HG02870 (cell line): ENCODE data around the gene CCDC28B.

ENCODE experiments used
- ATAC-seq: cut with Tn5 transposase; IDR thresholded peaks from one replicate; pipeline ENCODE4 v1.9.1; 2021; ENCODE audit warnings: mild to moderate bottlenecking, moderate library complexity; ENCODE audit not compliant: unreplicated experiment

CCDC28B gene

GRCh38 chr1:32220746-32221580 is 20.6 kb downstream of the CCDC28B start:
- no peak for ATAC-seq

- no peak for ATAC-seq
These were observed 21.2 kb downstream of the CCDC28B start for GRCh38 chr1:32221581-32221979.

- peak; percentile 94 for ATAC-seq
These were observed 21.8 kb downstream of the CCDC28B start, which contains the start of the genes EIF3I and TMEM234 for GRCh38 chr1:32221980-32222755. Gene EIF3I (plus strand): TSS chr1:32222407. CDS start chr1:32222442, 35 bp downstream. Gene TMEM234 (minus strand): TSS chr1:32222353. CDS start chr1:32222322, 31 bp downstream.

- no peak for ATAC-seq
These were observed 23.3 kb downstream of the CCDC28B start for GRCh38 chr1:32223683-32224082.

GRCh38 chr1:32224285-32224684 is 23.9 kb downstream of the CCDC28B start:
- no peak for ATAC-seq

GRCh38 chr1:32228771-32229170 is 28.4 kb downstream of the CCDC28B start:
- ATAC-seq = no peak

GRCh38 chr1:32231843-32232432 is 31.5 kb downstream of the CCDC28B start:
- ATAC-seq = no peak

- no peak for ATAC-seq
These were observed 32.3 kb downstream of the CCDC28B start for GRCh38 chr1:32232558-32233304.

- no peak for ATAC-seq
These were observed 34.4 kb downstream of the CCDC28B start for GRCh38 chr1:32234792-32235191.

GRCh38 chr1:32239337-32239736 is 38.9 kb downstream of the CCDC28B start:
- no peak for ATAC-seq

GRCh38 chr1:32239790-32240139 is 39.4 kb downstream of the CCDC28B start:
- no peak for ATAC-seq

GRCh38 chr1:32240140-32240951 is 40.0 kb downstream of the CCDC28B start:
- no peak for ATAC-seq

GRCh38 chr1:32241001-32241763 is 40.8 kb downstream of the CCDC28B start:
- ATAC-seq = no peak

- ATAC-seq = no peak
These were observed 42.0 kb downstream of the CCDC28B start for GRCh38 chr1:32242341-32242851.

GRCh38 chr1:32246888-32247273 is 46.5 kb downstream of the CCDC28B start, which contains the start of gene FAM167B:
Gene FAM167B (plus strand): TSS chr1:32247222. CDS start chr1:32247422, 200 bp downstream.
- ATAC-seq = no peak

- no peak for ATAC-seq
These were observed 47.1 kb downstream of the CCDC28B start for GRCh38 chr1:32247452-32247851.

GRCh38 chr1:32247983-32248889 is 47.8 kb downstream of the CCDC28B start:
- ATAC-seq = no peak
